Body of pancreas (tissue), 4 donors: ENCODE results near the gene LHCGR. TPM values are rescaled to one million over a fixed set of nuclear protein-coding genes. Genes with fewer than 3 reads are reported as not detected.

Source experiments
- ATAC-seq: fragments of 150-250 bp; one replicate; pipeline ENCODE4 v1.9.1; 2016
- DNase-seq, 4 donors: peaks; one replicate each; pipeline ENCODE4 v3.0.0-alpha.2; 2019
- H3K27ac ChIP-seq, 4 donors: fragments of 200-600 bp; sonication (generic); 1 replicate in 3 of 4; 2 replicates in 1 of 4; pipeline versions ENCODE4 v1.5.1 to v1.6.1; 2016 to 2019; ENCODE audit warnings: mild to moderate bottlenecking in 1 of 4, mixed read lengths in 1 of 4, moderate library complexity in 1 of 4
- H3K27me3 ChIP-seq, 2 donors: fragments of 200-600 bp; sonication (generic); one replicate each; pipeline ENCODE4 v1.6.0; 2016; ENCODE audit warnings: mild to moderate bottlenecking in 1 of 2
- H3K36me3 ChIP-seq, 2 donors: fragments of 200-600 bp; sonication (generic); replicated peaks in 1 of 2; 2 replicates each; pipeline ENCODE4 v1.5.1; 2016; ENCODE audit warnings: low read depth in 2 of 2; ENCODE audit not compliant: insufficient read depth in 1 of 2
- H3K4me1 ChIP-seq: fragments of 200-600 bp; sonication (generic); one replicate; pipeline ENCODE4 v1.6.0; 2016
- H3K4me3 ChIP-seq, 2 donors: fragments of 200-600 bp; sonication (generic); 1 replicate in 1 of 2; 2 replicates in 1 of 2; pipeline ENCODE4 v1.5.1; 2016 to 2019
- H3K9me3 ChIP-seq, 3 donors: fragments of 200-600 bp; sonication (generic); 1 replicate in 2 of 3; 2 replicates in 1 of 3; pipeline ENCODE4 v1.5.1; 2016
- CTCF ChIP-seq, 7 experiments: fragments of 450-650 bp in 4 of 7; fragments of 200-600 bp in 3 of 7; sonication (generic) in 3 of 7; IDR thresholded peaks; one replicate each; pipeline ENCODE4 v1.5.1; 2016 to 2019; ENCODE audit warnings: antibody characterized with exemption in 7 of 7
- POLR2A ChIP-seq, 3 donors: fragments of 450-650 bp; IDR thresholded peaks; one replicate each; pipeline ENCODE4 v1.6.1; 2016; ENCODE audit warnings: antibody characterized with exemption in 3 of 3, mild to moderate bottlenecking in 2 of 3
- WGBS, 2 donors: methylation state at CpG; one replicate each; pipeline ENCODE4 v1.1.5; 2017; 5-methylcytosine and 5-hydroxymethylcytosine counted together
- intact Hi-C: fragments of 100-400 bp; cut with DNase I; formaldehyde crosslinking; loops from one replicate; pipeline ENCODE4 v1.15.1; 2023
- total RNA-seq, 2 donors: library from RNA; depleted of rRNA; stranded (reverse); fragments of >200 nt; gene quantifications; one replicate each; pipeline ENCODE4 v1.1.0, GENCODE V29; 2016

LHCGR gene
- total RNA-seq, 2 donors from 2014 or later = not detected

GRCh38 chr2:48725696-48726494 lies 29.6 kb downstream of the LHCGR start:
- Histone ChIP-seq H3K36me3 (no peaks in the 10 kb centered on the region), H3K9me3 (no peaks in the 10 kb centered on the region), H3K4me1 (no peaks in the 10 kb centered on the region), H3K27ac (no peak overlapping the region), H3K4me3 (no peak overlapping the region), H3K27me3 (no peaks in the 10 kb centered on the region)
- no peak for ATAC-seq
- TF ChIP-seq POLR2A (IDR thresholded peaks at IDR 0.05) (no peak), CTCF (IDR thresholded peaks at IDR 0.05) (no peak)
- intact Hi-C loops = no loop called here
- no peak for DNase-seq
- WGBS, 2 donors = 39 to 51% methylated on average over 7 of the region's 7 CpGs

- H3K4me1 ChIP-seq = no peaks in the 10 kb centered on the region
- H3K9me3 ChIP-seq = no peaks in the 10 kb centered on the region
- intact Hi-C loops = no loop called here
- no peak overlapping the region for H3K4me3 ChIP-seq
- 51 to 54% methylated on average over 2 of the region's 2 CpGs for WGBS, 2 donors
- no peak overlapping the region for H3K27ac ChIP-seq
- H3K36me3 ChIP-seq = no peaks in the 10 kb centered on the region
- no peaks in the 10 kb centered on the region for H3K27me3 ChIP-seq
- DNase-seq = no peak
- no peak for ATAC-seq
- TF ChIP-seq CTCF (IDR thresholded peaks at IDR 0.05) = no peak
- no peak for TF ChIP-seq POLR2A (IDR thresholded peaks at IDR 0.05)
Measured at GRCh38 chr2:48724278-48724677, 31.2 kb downstream of the LHCGR start.

DNA sequence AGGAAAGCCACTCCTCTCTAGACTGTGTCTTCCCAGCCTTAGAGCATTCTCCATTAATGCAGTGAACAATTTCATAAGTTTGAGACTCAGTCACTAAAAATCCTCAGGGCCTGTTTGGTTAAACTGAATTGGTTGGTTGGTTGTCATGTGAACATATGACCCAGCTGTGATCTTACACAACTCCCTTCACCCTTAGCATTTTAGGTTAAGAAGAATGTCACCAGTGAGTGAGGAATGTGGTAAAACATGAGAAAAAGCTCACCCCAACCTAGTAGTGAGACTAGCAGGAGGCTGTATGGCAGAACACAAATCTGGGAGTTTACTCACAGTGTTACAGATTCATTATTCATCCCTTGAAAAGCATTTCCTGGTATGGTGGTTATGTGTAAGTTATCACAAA lies 32.4 kb downstream of the LHCGR start:
- TF ChIP-seq CTCF (IDR thresholded peaks at IDR 0.05) = no peak
- TF ChIP-seq POLR2A (IDR thresholded peaks at IDR 0.05) = no peak
- intact Hi-C loops = no loop called here
- H3K27ac ChIP-seq = no peak overlapping the region
- H3K36me3 ChIP-seq = no peaks in the 10 kb centered on the region
- ATAC-seq = no peak
- no peaks in the 10 kb centered on the region for H3K27me3 ChIP-seq
- H3K4me1 ChIP-seq = no peaks in the 10 kb centered on the region
- H3K4me3 ChIP-seq = no peak overlapping the region
- no peak for DNase-seq
- H3K9me3 ChIP-seq = no peaks in the 10 kb centered on the region

GRCh38 chr2:48722391-48722790 lies 33.1 kb downstream of the LHCGR start:
- H3K9me3 ChIP-seq = no peaks in the 10 kb centered on the region
- H3K4me3 ChIP-seq = no peak overlapping the region
- intact Hi-C loops = no loop called here
- no peaks in the 10 kb centered on the region for H3K4me1 ChIP-seq
- DNase-seq = no peak
- no peak for ATAC-seq
- 67 to 93% methylated on average over 1 of the region's 1 CpG for WGBS, 2 donors
- no peaks in the 10 kb centered on the region for H3K27me3 ChIP-seq
- TF ChIP-seq POLR2A (IDR thresholded peaks at IDR 0.05) (no peak), CTCF (IDR thresholded peaks at IDR 0.05) (no peak)
- no peak overlapping the region for H3K27ac ChIP-seq
- H3K36me3 ChIP-seq = no peaks in the 10 kb centered on the region

- ATAC-seq = no peak
- intact Hi-C loops = no loop called here
- no peaks in the 10 kb centered on the region for H3K9me3 ChIP-seq
Measured at GRCh38 chr2:48721158-48721557, 34.4 kb downstream of the LHCGR start.

More at GRCh38 chr2:48721158-48721557, 34.4 kb downstream of the LHCGR start:
- H3K27me3 ChIP-seq = no peaks in the 10 kb centered on the region
- TF ChIP-seq POLR2A (IDR thresholded peaks at IDR 0.05) (no peak), CTCF (IDR thresholded peaks at IDR 0.05) (no peak)
- no peaks in the 10 kb centered on the region for H3K4me1 ChIP-seq
- H3K4me3 ChIP-seq = no peak overlapping the region
- H3K36me3 ChIP-seq = no peaks in the 10 kb centered on the region
- no peak for DNase-seq
- 59 to 62% methylated on average over 2 of the region's 2 CpGs for WGBS, 2 donors
- H3K27ac ChIP-seq = no peak overlapping the region
